Gastroesophageal sphincter (tissue), 3 donors: ENCODE results near the gene NELL1.

Source experiments
- EP300 ChIP-seq: sonication (generic); formaldehyde crosslinking; IDR thresholded peaks from one replicate; pipeline ENCODE4 v1.6.1; 2017; ENCODE audit warnings: antibody characterized with exemption, mild to moderate bottlenecking
- TF ChIP-seq, protein P1 (sequence below), 4 experiments: fragments of 200-600 bp in 2 of 4; fragments of 450-650 bp in 2 of 4; sonication (generic) in 1 of 4; IDR thresholded peaks; one replicate each; pipeline ENCODE4 v1.5.1; 2017 to 2019; ENCODE audit warnings: antibody characterized with exemption in 4 of 4, mild to moderate bottlenecking in 2 of 4, moderate library complexity in 2 of 4

DNA sequence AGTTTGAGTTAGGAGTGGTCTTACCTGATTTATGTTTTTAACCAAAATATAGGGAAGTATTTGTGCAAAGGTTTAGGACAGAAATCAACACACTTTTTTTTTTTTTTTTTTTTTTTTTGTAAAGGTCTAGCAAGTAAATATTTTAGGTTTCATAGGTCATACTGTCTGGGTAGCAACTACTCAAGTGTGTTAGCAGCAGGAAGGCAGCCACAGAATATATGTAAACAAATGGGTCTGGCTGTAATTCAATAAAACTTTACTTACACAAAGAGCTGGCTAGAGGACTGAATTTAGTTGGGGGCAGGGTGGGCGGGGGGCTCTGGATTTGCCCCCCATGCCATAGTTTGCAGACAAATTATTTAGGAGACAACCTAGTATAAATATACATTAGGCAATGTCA, 510.4 kb downstream of the NELL1 start:
- no peak for TF ChIP-seq EP300
- TF ChIP-seq, protein P1, sequence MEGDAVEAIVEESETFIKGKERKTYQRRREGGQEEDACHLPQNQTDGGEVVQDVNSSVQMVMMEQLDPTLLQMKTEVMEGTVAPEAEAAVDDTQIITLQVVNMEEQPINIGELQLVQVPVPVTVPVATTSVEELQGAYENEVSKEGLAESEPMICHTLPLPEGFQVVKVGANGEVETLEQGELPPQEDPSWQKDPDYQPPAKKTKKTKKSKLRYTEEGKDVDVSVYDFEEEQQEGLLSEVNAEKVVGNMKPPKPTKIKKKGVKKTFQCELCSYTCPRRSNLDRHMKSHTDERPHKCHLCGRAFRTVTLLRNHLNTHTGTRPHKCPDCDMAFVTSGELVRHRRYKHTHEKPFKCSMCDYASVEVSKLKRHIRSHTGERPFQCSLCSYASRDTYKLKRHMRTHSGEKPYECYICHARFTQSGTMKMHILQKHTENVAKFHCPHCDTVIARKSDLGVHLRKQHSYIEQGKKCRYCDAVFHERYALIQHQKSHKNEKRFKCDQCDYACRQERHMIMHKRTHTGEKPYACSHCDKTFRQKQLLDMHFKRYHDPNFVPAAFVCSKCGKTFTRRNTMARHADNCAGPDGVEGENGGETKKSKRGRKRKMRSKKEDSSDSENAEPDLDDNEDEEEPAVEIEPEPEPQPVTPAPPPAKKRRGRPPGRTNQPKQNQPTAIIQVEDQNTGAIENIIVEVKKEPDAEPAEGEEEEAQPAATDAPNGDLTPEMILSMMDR (IDR thresholded peaks at IDR 0.05) = no peak
